B cell (primary cell): ENCODE data around the gene STX12. TPM values are rescaled to one million over a fixed set of nuclear protein-coding genes. Genes with fewer than 3 reads are reported as not detected.
"Not testable (repeated sequence)": the region's sequence is repeated elsewhere in the genome, so short reads cannot be mapped to it uniquely, and the experiment has no call there.

Source experiments
- ATAC-seq: fragments of 200-7000 bp; cut with Tn5 transposase; one replicate; pipeline ENCODE4 v1.10.0; 2021; ENCODE audit warnings: low read depth, mild to moderate bottlenecking, moderate number of reproducible peaks, moderate library complexity
- CTCF ChIA-PET: fragments of 350-600 bp; sonication (Branson Sonifier 250); formaldehyde crosslinking; loops from one replicate; lab custom pipeline; 2021; ENCODE audit warnings: antibody characterized with exemption, inconsistent platforms; lab: Charles Lee
- POLR2A ChIA-PET: fragments of 350-600 bp; sonication (Branson Sonifier 250); formaldehyde crosslinking; loops from one replicate; lab custom pipeline; 2021; ENCODE audit warnings: antibody characterized with exemption; lab: Charles Lee
- DNase-seq: peaks from one replicate; pipeline ENCODE4 v3.0.0; 2013
- H2AFZ ChIP-seq: 2 replicates; pipeline ENCODE4 v1.6.1; 2012; ENCODE audit warnings: mild to moderate bottlenecking, low read depth, low read length; ENCODE audit not compliant: insufficient read depth, poor library complexity, severe bottlenecking
- H3K27ac ChIP-seq, 2 donors: 1 replicate in 1 of 2; 2 replicates in 1 of 2; pipeline ENCODE4 v1.5.1; 2012 to 2013; ENCODE audit warnings: low read length in 2 of 2, mild to moderate bottlenecking in 2 of 2, moderate library complexity in 1 of 2
- H3K27me3 ChIP-seq, 4 experiments: fragments of 200-600 bp in 1 of 4; sonication (generic) in 1 of 4; replicated peaks in 1 of 4; 1 replicate in 2 of 4; 2 replicates in 2 of 4; pipeline versions ENCODE4 v1.6.1 to v1.7.0; 2013 to 2016; ENCODE audit warnings: low read length in 3 of 4, mild to moderate bottlenecking in 2 of 4, mixed read lengths in 1 of 4, moderate library complexity in 1 of 4; ENCODE audit not compliant: insufficient read depth in 4 of 4, control insufficient read depth in 3 of 4; ENCODE audit errors: control extremely low read depth in 1 of 4
- H3K36me3 ChIP-seq, 2 experiments: replicated peaks in 1 of 2; 1 replicate in 1 of 2; 2 replicates in 1 of 2; pipeline versions ENCODE4 v1.6.1 to v1.7.1; 2013; ENCODE audit warnings: low read length in 1 of 2; ENCODE audit not compliant: insufficient read depth in 2 of 2, control insufficient read depth in 1 of 2; ENCODE audit errors: control extremely low read depth in 1 of 2, extremely low read depth in 1 of 2
- H3K4me1 ChIP-seq, 2 donors: fragments of 200-600 bp in 1 of 2; sonication (generic) in 1 of 2; 1 replicate in 1 of 2; 2 replicates in 1 of 2; pipeline versions ENCODE4 v1.5.1 to v1.6.1; 2013 to 2017; ENCODE audit warnings: low read length in 2 of 2; ENCODE audit not compliant: control insufficient read depth in 2 of 2, insufficient read depth in 2 of 2
- H3K4me2 ChIP-seq: replicated peaks from 2 replicates; pipeline ENCODE3; 2012; ENCODE audit warnings: mild to moderate bottlenecking, low read depth, low read length; ENCODE audit not compliant: poor library complexity, severe bottlenecking
- H3K4me3 ChIP-seq, 5 experiments: fragments of 200-600 bp in 1 of 5; sonication (generic) in 1 of 5; 1 replicate in 3 of 5; 2 replicates in 2 of 5; pipeline versions ENCODE4 v1.5.1 to v1.7.0; 2011 to 2016; ENCODE audit warnings: low read length in 4 of 5, mild to moderate bottlenecking in 4 of 5, low read depth in 2 of 5, control low read depth in 1 of 5, moderate library complexity in 1 of 5; ENCODE audit not compliant: insufficient read depth in 1 of 5; ENCODE audit errors: control extremely low read depth in 1 of 5, extremely low read depth in 1 of 5
- H3K79me2 ChIP-seq: fragments of 200-600 bp; sonication (generic); one replicate; pipeline ENCODE4 v1.6.0; 2016; ENCODE audit warnings: low read length; ENCODE audit not compliant: control insufficient read depth, insufficient read depth
- H3K9ac ChIP-seq: fragments of 200-600 bp; sonication (generic); 2 replicates; pipeline ENCODE4 v1.6.1; 2017; ENCODE audit warnings: mild to moderate bottlenecking, low read length, moderate library complexity
- H3K9me3 ChIP-seq, 3 donors: one replicate each; pipeline versions ENCODE4 v1.6.1 to v1.7.1; 2013; ENCODE audit warnings: low read length in 2 of 3; ENCODE audit not compliant: control insufficient read depth in 2 of 3, insufficient read depth in 1 of 3; ENCODE audit errors: control extremely low read depth in 1 of 3
- H4K20me1 ChIP-seq: 2 replicates; pipeline ENCODE4 v1.6.0; 2012; ENCODE audit warnings: mild to moderate bottlenecking, low read length; ENCODE audit not compliant: insufficient read depth, control insufficient read depth, poor library complexity, severe bottlenecking
- H3K27ac Mint-ChIP-seq: one replicate; pipeline ENCODE4 v1.8.0; 2021; ENCODE audit warnings: mixed read lengths
- H3K27me3 Mint-ChIP-seq: one replicate; pipeline ENCODE4 v1.8.0; 2021; ENCODE audit warnings: mixed read lengths
- H3K4me1 Mint-ChIP-seq: one replicate; pipeline ENCODE4 v1.8.0; 2021; ENCODE audit warnings: mixed read lengths
- H3K4me3 Mint-ChIP-seq: one replicate; pipeline ENCODE4 v1.8.0; 2021; ENCODE audit warnings: mixed read lengths
- H3K9me3 Mint-ChIP-seq: one replicate; pipeline ENCODE4 v1.8.0; 2022; ENCODE audit warnings: mixed read lengths; ENCODE audit not compliant: insufficient read depth
- CTCF ChIP-seq: fragments of 200-600 bp; IDR thresholded peaks from one replicate; pipeline ENCODE4 v1.8.0; 2022; ENCODE audit warnings: antibody characterized with exemption, mild to moderate bottlenecking
- EZH2 ChIP-seq: IDR thresholded peaks from 2 replicates; pipeline ENCODE4 v1.6.1; 2012; ENCODE audit warnings: borderline replicate concordance, low read depth, mild to moderate bottlenecking, moderate library complexity, low read length; ENCODE audit not compliant: insufficient read depth, poor library complexity, severe bottlenecking
- WGBS: methylation state at CpG from one replicate; pipeline ENCODE4 v1.1.5; 2013; ENCODE audit warnings: missing lambda C conversion rate; ENCODE audit not compliant: insufficient coverage; 5-methylcytosine and 5-hydroxymethylcytosine counted together
- intact Hi-C: fragments of 100-400 bp; cut with micrococcal nuclease; formaldehyde crosslinking; loops from one replicate; pipeline ENCODE4 v1.10.0; 2022
- polyA plus RNA-seq: library from polyadenylated mRNA; depleted of rRNA; stranded (reverse); fragments of >200 nt; gene quantifications from 2 replicates; pipeline ENCODE4 v1.2.3, GENCODE V29; 2012
- total RNA-seq, 2 donors: library from RNA; stranded (reverse); fragments of 120-200 nt in 1 of 2; gene quantifications; 1 replicate in 1 of 2; 2 replicates in 1 of 2; pipeline versions ENCODE4 v1.2.3 to v1.2.4, GENCODE V29; 2013 to 2022

The STX12 gene
- total and polyA plus RNA-seq, 2 donors (not counting 1 experiment from before 2014, with no cell fraction given): 20.5 to 36.4 TPM

- POLR2A ChIA-PET, H3K9ac ChIP-seq, H3K9me3 Mint-ChIP-seq, H2AFZ ChIP-seq, H3K36me3 ChIP-seq, CTCF ChIA-PET, H3K27me3 Mint-ChIP-seq, DNase-seq, H4K20me1 ChIP-seq, H3K4me2 ChIP-seq, intact Hi-C loops, H3K4me3 ChIP-seq, H3K27ac Mint-ChIP-seq, H3K9me3 ChIP-seq, H3K4me3 Mint-ChIP-seq, H3K27me3 ChIP-seq, ATAC-seq: not testable (repeated sequence)
- H3K79me2 ChIP-seq: peaks cover 81% of the 10 kb centered on the region
- H3K4me1 ChIP-seq: peaks cover 16 to 29% of the 10 kb centered on the region in 2 donors
- peak overlapping the region in 1 of 2 donors; percentile 47 for H3K27ac ChIP-seq
- H3K4me1 Mint-ChIP-seq: peaks cover 41% of the 10 kb centered on the region
These were observed 3.3 kb downstream of the STX12 start for GRCh38 chr1:27776276-27776675.

DNA sequence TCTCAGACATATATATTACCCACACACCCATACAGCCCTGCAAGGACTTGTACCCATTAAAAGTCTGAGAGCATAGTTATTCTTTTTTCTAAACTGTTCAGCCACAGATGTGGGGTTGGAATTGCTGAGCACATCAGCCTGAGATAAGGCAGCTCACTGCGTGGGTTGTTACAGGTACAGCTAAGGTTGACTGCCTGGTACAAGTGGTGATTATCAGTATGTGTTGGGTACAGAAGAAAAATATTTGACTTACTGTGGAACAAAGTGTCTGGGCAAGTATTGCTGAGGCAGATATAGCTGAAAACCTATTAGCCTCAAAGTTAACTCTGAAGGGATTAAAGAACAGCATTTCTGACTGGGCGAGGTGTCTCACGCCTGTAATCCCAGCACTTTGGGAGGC is 5.0 kb downstream of the STX12 start:
- Mint-ChIP-seq H3K9me3 (no peaks in the 10 kb centered on the region), H3K27me3 (no peaks in the 10 kb centered on the region), H3K27ac (peak overlapping the region; percentile 27), H3K4me3 (no peak overlapping the region), H3K4me1 (peaks cover 35% of the 10 kb centered on the region)
- no peak overlapping the region for H3K27ac ChIP-seq
- no peak overlapping the region for H3K9ac ChIP-seq
- H3K4me1 ChIP-seq: peaks cover 5 to 16% of the 10 kb centered on the region in 2 donors
- H3K9me3 ChIP-seq: no peaks in the 10 kb centered on the region
- DNase-seq: no peak
- TF ChIP-seq EZH2: no peak
- no peak for TF ChIP-seq CTCF
- H4K20me1 ChIP-seq: peaks cover 19% of the 10 kb centered on the region
- no peak overlapping the region for H3K4me2 ChIP-seq
- 87% methylated on average over 3 of the region's 3 CpGs for WGBS
- ATAC-seq: no peak
- POLR2A ChIA-PET: no interaction called here
- intact Hi-C loops: no loop called here
- H3K36me3 ChIP-seq: peaks cover 0 to 11% of the 10 kb centered on the region in 2 experiments
- no peaks in the 10 kb centered on the region for H3K27me3 ChIP-seq
- H3K79me2 ChIP-seq: peaks cover 95% of the 10 kb centered on the region
- CTCF ChIA-PET: interaction anchor here (0.8 kb wide), 1 partner anchor 362 kb away, joined by 3 read pairs; no protein-coding TSS in a partner anchor
- H3K4me3 ChIP-seq: no peak overlapping the region
- no peak overlapping the region for H2AFZ ChIP-seq
